Keratinocyte (primary cell): Measurements from ENCODE around the gene SLC16A9. TPM values are rescaled to one million over a fixed set of nuclear protein-coding genes. Genes with fewer than 3 reads are reported as not detected.
A peak's percentile ranks its signal among the peaks of the same experiment; 100 is the strongest.

ENCODE experiments used
- DNase-seq: peaks from one replicate; pipeline ENCODE4 v3.0.0-alpha.2; 2011; ENCODE audit warnings: low read depth, missing footprints, low spot score
- FAIRE-seq: peaks from 2 replicates; lab custom pipeline; 2011; peaks lifted over from hg19 to GRCh38; lab: Jason Lieb, UNC
- H2AFZ ChIP-seq: 2 replicates; pipeline ENCODE4 v1.6.0; 2012; ENCODE audit warnings: low read length, control low read depth, inconsistent platforms; ENCODE audit not compliant: control insufficient read depth
- H3K27ac ChIP-seq: 2 replicates; pipeline ENCODE4 v1.5.1; 2011; ENCODE audit warnings: low read length; ENCODE audit not compliant: control insufficient read depth, insufficient read depth
- H3K27me3 ChIP-seq: 3 replicates; pipeline ENCODE4 v1.6.0; 2011; ENCODE audit warnings: low read length; ENCODE audit not compliant: control insufficient read depth, insufficient read depth; ENCODE audit errors: extremely low read depth
- H3K36me3 ChIP-seq, 2 experiments: 2 replicates in 1 of 2; 3 replicates in 1 of 2; pipeline ENCODE4 v1.5.1; 2011; ENCODE audit warnings: low read length in 2 of 2, mild to moderate bottlenecking in 1 of 2; ENCODE audit not compliant: control insufficient read depth in 2 of 2, insufficient read depth in 2 of 2; ENCODE audit errors: extremely low read depth in 1 of 2
- H3K4me1 ChIP-seq: 3 replicates; pipeline ENCODE4 v1.5.1; 2011; ENCODE audit warnings: low read length; ENCODE audit not compliant: control insufficient read depth, insufficient read depth; ENCODE audit errors: extremely low read depth
- H3K4me2 ChIP-seq: 3 replicates; pipeline ENCODE4 v1.6.0; 2011; ENCODE audit warnings: low read depth, low read length; ENCODE audit not compliant: control insufficient read depth, insufficient read depth; ENCODE audit errors: extremely low read depth
- H3K4me3 ChIP-seq, 3 experiments: fragments of 200-600 bp in 1 of 3; sonication (generic) in 1 of 3; 2 replicates in 2 of 3; 3 replicates in 1 of 3; pipeline ENCODE4 v1.5.1; 2011 to 2016; ENCODE audit warnings: low read length in 3 of 3, mild to moderate bottlenecking in 3 of 3, control low read depth in 2 of 3, inconsistent platforms in 1 of 3, low read depth in 1 of 3, mixed read lengths in 1 of 3, mixed run types in 1 of 3, moderate library complexity in 1 of 3; ENCODE audit not compliant: control insufficient read depth in 2 of 3, insufficient read depth in 2 of 3; ENCODE audit errors: extremely low read depth in 1 of 3
- H3K79me2 ChIP-seq: 2 replicates; pipeline ENCODE4 v1.6.0; 2012; ENCODE audit warnings: low read length; ENCODE audit not compliant: control insufficient read depth, insufficient read depth
- H3K9ac ChIP-seq: 3 replicates; pipeline ENCODE4 v1.6.0; 2011; ENCODE audit warnings: low read length; ENCODE audit not compliant: control insufficient read depth, insufficient read depth; ENCODE audit errors: extremely low read depth
- H3K9me1 ChIP-seq: 3 replicates; pipeline ENCODE4 v1.6.0; 2011; ENCODE audit warnings: low read length; ENCODE audit not compliant: control insufficient read depth, insufficient read depth; ENCODE audit errors: extremely low read depth
- H3K9me3 ChIP-seq: 2 replicates; pipeline ENCODE4 v1.5.1; 2012; ENCODE audit warnings: low read depth, low read length; ENCODE audit not compliant: control insufficient read depth
- H4K20me1 ChIP-seq: 3 replicates; pipeline ENCODE4 v1.6.0; 2011; ENCODE audit warnings: low read length; ENCODE audit not compliant: control insufficient read depth, insufficient read depth; ENCODE audit errors: extremely low read depth
- CTCF ChIP-seq, 3 experiments: IDR thresholded peaks in 1 of 3; conservative IDR thresholded peaks in 1 of 3; optimal IDR thresholded peaks in 1 of 3; 2 replicates in 2 of 3; 3 replicates in 1 of 3; pipeline versions ENCODE3 to v1.5.1; 2011; ENCODE audit warnings: low read length in 3 of 3, mild to moderate bottlenecking in 3 of 3, moderate library complexity in 2 of 3, control low read depth in 1 of 3, inconsistent platforms in 1 of 3; ENCODE audit not compliant: insufficient read depth in 2 of 3; ENCODE audit errors: extremely low read depth in 1 of 3
- EZH2 ChIP-seq: IDR thresholded peaks from one replicate; pipeline ENCODE4 v1.6.1; 2012; ENCODE audit warnings: inconsistent platforms, mild to moderate bottlenecking, low read length, moderate library complexity
- dilution Hi-C: fragments of 300-500 bp; cut with MboI; formaldehyde crosslinking; loops from one replicate; pipeline ENCODE4 v1.7.0; 2020; ENCODE audit warnings: low sequenced_read_pairs; ENCODE audit not compliant: extremely low pct_ligation_motif_present
- polyA plus RNA-seq, 5 experiments: library from polyadenylated mRNA; depleted of rRNA in 3 of 5; stranded (reverse) in 3 of 5; stranded (forward) in 1 of 5; unstranded in 1 of 5; fragments of >200 nt; gene quantifications; 1 replicate in 1 of 5; 2 replicates in 3 of 5; 3 replicates in 1 of 5; pipeline versions ENCODE4 v1.2.1 to v1.2.3, GENCODE V29; 2011 to 2012; ENCODE audit warnings: missing spikeins in 2 of 5, low read depth in 1 of 5, low replicate concordance in 1 of 5

SLC16A9 gene
- polyA plus RNA-seq, 1 donor (not counting 4 experiments of a cell fraction or from before 2014, with no cell fraction given), result 4.5 TPM

DNA sequence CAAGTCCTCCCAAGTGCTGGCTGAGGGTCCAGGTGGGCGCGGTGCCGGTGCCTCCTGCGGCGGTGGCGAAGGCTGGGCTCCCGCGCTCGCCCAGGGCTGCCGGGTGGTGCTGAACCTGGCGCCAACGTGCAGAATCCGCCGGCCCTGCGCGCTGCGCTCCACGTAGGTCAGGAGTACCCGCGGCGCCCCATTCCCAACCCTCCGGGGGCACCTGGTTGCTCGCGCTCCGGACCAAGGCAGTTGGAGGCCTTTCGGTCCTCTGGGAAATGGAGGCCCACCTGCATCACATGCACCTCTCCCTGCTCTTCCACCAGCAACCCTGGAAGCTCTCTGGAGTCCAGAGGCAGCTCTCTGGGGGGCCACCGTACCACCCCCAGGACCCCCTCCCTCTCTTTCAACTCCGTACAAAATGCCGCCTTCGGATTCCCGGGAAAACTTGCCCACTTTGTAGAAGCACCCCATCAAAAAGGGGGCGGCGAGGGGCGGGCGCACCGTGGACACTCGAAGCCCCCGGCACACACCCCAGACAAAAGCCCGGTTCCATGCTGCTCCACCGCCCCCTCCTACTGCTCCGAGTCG is 745 bp downstream of the SLC16A9 start:
- H3K27ac ChIP-seq, result no peak overlapping the region

GRCh38 chr10:59706851-59707797 is 2.5 kb downstream of the SLC16A9 start:
- dilution Hi-C loops, result no loop called here
- Histone ChIP-seq H3K4me2 (peak overlapping the region; percentile 88), H3K79me2 (no peaks in the 10 kb centered on the region), H3K4me3 (no peak overlapping the region), H3K9me1 (no peaks in the 10 kb centered on the region), H3K27ac (no peak overlapping the region), H3K27me3 (peaks cover 18% of the 10 kb centered on the region), H4K20me1 (no peaks in the 10 kb centered on the region), H3K36me3 (no peaks in the 10 kb centered on the region), H3K9ac (no peak overlapping the region), H3K4me1 (peaks cover 9% of the 10 kb centered on the region), H2AFZ (no peak overlapping the region), H3K9me3 (no peaks in the 10 kb centered on the region)
- DNase-seq (no peak), FAIRE-seq (no peak)
- TF ChIP-seq CTCF (optimal IDR thresholded peaks at IDR 0.05 in 1 of 3, IDR thresholded peaks at IDR 0.05 in 1 of 3, conservative IDR thresholded peaks at IDR 0.05 in 1 of 3; ENCODE audit: extremely low read depth in 1 of 3, insufficient read depth in 2 of 3, low read length in 3 of 3), result no peak
- no peak for TF ChIP-seq EZH2

More for the DNA sequence above, 745 bp downstream of the SLC16A9 start:
- peaks cover 9% of the 10 kb centered on the region for H3K4me1 ChIP-seq
- no peaks in the 10 kb centered on the region for H3K36me3 ChIP-seq
- DNase-seq, result no peak
- H3K9ac ChIP-seq, result peak overlapping the region; percentile 59
- H3K9me1 ChIP-seq, result no peaks in the 10 kb centered on the region
- H3K4me3 ChIP-seq, result peak overlapping the region; percentile 52 to 80 (median 72)
- H3K9me3 ChIP-seq, result no peaks in the 10 kb centered on the region
- TF ChIP-seq CTCF (optimal IDR thresholded peaks at IDR 0.05 in 1 of 3, IDR thresholded peaks at IDR 0.05 in 1 of 3, conservative IDR thresholded peaks at IDR 0.05 in 1 of 3; ENCODE audit: extremely low read depth in 1 of 3, insufficient read depth in 2 of 3, low read length in 3 of 3) (no peak), EZH2 (no peak)
- peak overlapping the region; percentile 83 for H2AFZ ChIP-seq
- no peak for FAIRE-seq
- peaks cover 18% of the 10 kb centered on the region for H3K27me3 ChIP-seq
- H3K4me2 ChIP-seq, result peak overlapping the region; percentile 88
- dilution Hi-C loops, result no loop called here
- H4K20me1 ChIP-seq, result no peaks in the 10 kb centered on the region
- no peaks in the 10 kb centered on the region for H3K79me2 ChIP-seq
